Stimulated activated CD4-positive, alpha-beta T cell treated with anti-CD3 and anti-CD28 coated beads, Interleukin-1b, Interleukin-23, amount 100 ng/mL, for 4 hours (primary cell): ENCODE data around the gene KDM4C.
"Not testable (repeated sequence)": the region's sequence is repeated elsewhere in the genome, so short reads cannot be mapped to it uniquely, and the experiment has no call there.

Experiments used
- DNase-seq, 2 donors: peaks; one replicate each; pipeline ENCODE4 v3.0.0-alpha.2; 2020; ENCODE audit warnings: low read depth in 2 of 2

The KDM4C gene

DNA sequence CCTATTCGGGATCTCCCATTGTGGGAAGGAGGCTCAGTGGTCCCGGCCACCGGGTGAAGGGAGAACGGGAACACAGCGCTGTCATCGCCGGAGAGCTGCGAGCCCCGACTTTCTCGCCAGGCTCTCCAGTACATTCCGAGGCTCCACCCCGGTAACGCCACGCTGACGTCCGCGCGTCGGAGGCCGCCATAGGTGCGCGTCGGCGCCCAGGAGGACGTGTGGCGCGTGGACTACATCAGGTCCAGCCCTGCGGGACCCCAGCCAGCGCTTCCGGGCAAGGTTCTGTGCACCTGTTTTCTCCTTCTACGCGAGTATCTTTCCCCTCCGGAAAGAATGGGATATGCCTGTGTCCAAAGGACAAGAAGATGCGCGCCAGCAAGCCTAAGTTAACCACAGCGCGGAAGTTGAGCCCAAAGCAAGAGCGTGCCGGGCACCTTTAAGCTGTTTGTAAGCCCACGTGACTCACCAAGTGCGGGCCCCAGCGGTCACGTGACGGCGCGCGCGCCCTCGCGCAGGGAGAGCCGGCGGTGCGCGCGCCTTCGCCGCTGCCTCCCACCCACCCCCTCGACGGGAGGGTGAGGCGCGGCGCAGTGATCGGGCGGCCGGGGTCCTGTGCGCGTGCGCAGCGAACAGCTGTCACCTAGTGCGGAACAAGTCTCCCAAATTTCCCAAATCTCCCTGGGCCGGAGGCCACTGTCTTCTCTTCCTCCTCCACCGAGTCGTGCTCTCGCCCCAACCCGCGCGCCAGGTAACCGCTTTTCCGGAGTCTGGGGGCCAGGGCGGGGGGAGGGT is at the start of gene KDM4C:
TSS of gene KDM4C (plus strand) at position 518 of the 792 bp plus-strand sequence. CDS start 35,016 bp downstream, outside the sequence.
- peak; percentile 88 to 92 for DNase-seq

DNA sequence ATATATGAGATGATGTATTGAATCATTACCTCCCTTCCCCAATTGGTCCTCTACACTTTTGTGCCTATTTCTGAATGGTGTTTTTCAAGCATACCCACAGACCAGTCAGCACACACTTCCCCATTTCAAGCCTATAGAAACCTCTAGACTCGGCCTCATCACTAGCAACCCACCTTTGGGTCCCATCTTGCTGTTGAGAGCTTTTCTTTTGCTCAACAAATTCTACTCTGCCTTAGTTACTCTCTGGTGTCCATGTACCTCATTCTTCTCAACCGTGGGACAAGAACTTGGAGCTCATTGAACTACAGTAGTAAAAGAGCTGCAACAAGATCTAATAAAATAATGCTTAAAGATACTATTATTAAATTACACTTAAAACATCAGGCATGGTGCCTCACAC is 49.0 kb upstream of the KDM4C start:
- no peak for DNase-seq

DNA sequence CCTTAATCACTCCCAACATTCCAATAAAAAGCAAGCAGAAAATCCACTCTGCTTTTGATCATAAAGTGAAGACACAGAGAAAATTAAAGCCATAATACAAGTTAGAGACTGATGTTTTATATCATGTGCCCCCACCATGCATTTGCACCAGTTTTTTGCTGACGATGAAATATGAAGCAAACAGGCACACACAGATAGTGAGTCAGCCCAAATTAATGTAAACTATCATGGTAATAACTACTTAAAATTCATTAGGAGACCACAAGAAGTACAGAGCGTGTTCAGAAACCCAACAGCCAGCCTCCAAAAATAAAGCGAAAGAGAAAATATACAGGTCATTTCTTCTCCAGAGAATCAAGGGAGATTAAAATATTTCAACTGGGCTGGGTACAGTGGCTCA is 46.4 kb upstream of the KDM4C start:
- no peak for DNase-seq

DNA sequence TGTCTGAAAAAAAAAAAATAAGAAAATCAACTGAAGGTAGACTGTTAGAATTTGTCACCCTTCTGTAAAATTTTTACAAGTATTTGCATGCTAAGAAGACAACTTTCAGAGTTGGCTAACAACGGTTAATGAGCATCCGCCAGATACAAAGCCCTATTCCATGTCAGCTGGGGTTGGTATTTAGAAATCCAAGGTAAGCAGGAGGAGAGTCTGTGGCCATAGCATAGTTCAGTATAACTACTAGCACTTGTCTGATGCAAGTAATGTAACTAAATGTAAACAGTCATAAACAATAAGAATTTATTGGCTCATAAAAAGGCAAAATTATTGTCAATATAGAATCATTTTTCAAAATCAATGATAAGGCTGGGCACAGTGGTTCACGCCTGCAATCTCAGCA is 45.7 kb upstream of the KDM4C start:
- no peak for DNase-seq

DNA sequence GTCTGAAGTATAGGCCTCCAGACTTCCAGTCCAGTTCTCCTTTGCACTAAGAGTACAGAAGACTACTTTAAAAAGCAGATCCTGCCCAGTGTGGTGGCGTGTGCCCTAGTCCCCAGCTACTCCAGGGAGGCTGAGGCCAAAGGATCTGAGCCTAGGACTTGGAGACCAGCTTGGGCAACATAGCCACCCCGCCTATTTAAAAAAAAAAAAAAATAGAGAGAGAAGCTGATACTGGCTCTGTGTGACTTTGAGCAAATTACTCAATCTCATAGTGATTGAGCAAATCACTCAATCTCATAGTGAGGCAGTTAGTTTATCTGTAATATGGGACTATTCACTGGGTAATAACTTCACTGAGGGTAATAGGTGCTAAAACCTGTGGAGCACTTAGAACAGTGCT is 43.6 kb upstream of the KDM4C start:
- no peak for DNase-seq

DNA sequence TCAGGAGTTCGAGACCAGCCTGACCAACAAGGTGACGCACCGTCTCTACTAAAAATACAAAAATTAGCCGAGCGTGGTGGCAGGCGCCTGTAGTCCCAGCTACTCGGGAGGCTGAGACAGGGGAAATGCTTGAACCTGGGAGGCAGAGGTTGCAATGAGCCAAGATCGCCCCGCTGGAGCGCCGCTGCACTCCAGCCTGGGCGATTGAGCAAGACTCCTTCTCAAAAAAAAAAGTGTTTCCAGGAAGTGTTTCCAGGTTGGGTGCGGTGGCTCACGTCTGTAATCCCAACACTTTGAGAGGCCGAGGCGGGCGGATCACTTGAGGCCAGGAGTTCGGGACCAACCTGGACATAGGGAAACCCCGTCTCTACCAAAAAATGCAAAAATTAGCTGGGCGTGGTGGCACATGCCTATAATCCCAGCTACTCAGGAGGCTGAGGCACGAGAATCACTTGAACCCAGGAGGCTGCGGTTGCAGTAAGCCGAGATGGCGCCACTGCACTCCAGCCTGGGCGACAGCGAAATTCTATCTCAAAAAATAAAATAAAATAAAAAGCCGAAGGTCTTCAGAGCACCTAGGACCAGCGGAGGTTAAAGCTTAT is 42.5 kb upstream of the KDM4C start:
- not testable (repeated sequence) for DNase-seq

DNA sequence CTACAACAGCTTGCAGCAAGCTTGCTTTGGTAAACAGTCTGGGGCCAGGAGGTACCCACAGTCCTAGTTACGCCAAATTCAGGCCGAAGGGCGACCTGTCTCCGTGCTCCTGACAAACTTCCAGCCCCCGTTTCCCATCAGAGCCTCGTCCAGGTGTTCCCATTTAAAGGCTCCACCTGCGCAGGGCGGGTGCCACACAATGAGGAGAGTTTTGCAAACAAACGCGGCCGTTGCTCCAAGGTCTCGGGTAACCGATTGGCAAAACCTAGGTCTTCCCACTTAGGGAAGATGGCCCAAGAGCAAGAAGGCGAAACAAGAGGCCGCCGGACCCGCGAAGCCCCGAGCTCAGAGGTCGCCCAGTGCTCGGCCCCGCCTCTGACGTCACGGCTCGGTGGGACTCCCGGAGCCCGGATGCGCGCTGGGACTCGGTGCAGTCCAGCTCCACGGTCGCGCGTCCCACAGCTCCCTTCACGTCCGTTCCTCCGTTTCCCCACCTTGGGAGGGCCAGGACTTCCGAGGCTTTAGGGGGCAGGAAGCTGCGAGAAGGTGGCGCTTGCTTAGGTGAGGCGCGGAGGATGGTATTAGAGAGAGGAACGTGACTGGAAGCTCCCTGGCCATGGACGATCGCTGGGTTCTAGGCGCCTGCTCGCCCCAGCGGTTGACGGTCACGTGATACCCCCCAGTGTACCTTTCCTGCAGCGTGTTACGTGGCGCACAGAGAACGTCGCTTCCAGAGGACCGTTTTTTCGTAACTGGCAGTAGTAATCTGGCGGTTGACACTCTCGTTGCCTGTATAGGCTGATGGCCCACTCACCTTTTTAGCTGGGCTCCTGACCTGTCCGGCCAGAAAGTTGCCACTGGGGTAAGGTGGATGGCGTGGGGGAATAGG is 41.8 kb upstream of the KDM4C start:
- DNase-seq = peak; percentile 45 to 60

DNA sequence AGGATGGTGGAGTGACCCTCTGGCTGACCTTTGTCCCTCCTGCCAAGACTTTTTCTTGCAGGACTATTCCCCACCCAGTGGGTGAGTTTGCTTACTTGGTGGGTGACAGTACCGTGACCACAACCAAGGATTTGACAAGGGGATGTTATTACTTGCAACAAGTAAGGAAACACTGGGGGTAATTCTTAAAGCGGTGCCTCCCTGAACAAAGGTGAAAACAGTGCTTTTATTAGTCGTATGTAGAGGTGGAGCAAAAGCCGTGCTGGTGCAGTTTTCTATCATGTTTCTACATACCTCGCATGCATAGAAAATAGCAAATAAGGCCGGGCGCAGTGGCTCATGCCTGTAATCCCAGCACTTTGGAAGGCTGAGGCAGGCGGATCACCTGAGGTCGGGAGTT is 41.0 kb upstream of the KDM4C start:
- no peak for DNase-seq

DNA sequence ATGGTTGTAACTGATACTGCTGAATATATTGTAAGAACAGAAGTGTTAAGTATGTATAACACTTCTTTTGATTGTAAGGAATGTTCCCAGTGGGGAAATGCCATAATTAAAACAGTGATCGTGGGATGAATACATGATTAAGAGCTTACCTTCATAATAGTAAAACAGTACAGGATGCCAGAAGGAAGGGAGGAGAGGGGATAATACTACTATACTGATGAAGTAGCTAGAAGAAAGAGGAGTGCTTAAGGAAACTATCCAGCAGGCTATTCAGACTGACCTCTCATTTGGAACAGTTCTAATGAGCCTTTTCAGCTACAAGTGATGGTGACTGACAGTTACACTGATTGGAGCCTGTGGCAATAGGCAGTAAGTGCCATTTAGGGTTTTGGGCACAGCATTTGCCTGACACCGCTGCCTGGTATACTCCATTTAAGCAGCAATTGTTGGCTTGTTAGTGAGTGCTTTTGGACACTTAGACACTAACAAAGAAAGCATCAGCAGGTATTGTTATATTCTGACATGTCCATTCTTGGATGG is 33.8 kb upstream of the KDM4C start:
- no peak for DNase-seq

DNA sequence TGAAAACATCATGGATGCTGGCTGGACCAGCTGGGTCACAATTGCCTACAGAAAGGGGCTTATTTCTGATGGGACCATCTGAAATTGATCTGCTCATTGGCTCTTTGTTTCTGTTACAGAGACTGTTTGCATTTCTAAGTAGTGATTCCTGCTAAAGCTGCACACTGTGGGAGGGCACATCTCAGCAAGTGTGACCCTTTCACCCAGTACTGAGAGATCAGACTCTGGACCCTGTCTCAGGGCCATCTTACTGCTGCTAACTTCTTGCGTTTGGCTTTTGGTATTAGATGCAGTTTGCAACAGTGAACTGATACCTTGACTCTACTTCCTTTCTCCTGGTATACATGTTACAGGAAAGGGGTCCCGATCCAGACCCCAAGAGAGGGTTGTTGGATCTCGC is 24.5 kb upstream of the KDM4C start:
- DNase-seq = no peak

DNA sequence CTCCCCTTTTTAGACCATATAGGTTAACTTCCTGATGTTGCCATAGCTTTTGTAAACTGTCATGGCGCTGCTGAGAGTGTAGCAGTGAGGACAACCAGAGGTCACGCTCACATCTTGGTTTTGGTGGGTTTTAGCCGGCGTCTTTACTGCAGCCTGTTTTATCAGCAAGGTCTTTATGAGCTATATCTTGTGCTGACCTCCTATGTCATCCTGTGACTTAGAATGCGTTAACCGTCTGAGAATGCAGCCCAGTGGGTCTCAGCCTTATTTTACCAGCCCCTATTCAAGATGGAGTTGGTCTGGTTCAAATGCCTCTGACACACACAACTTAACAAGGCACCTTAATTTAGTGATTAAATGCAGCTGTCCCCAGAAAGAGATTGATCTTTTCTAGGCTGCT is 23.9 kb upstream of the KDM4C start:
- DNase-seq = no peak

DNA sequence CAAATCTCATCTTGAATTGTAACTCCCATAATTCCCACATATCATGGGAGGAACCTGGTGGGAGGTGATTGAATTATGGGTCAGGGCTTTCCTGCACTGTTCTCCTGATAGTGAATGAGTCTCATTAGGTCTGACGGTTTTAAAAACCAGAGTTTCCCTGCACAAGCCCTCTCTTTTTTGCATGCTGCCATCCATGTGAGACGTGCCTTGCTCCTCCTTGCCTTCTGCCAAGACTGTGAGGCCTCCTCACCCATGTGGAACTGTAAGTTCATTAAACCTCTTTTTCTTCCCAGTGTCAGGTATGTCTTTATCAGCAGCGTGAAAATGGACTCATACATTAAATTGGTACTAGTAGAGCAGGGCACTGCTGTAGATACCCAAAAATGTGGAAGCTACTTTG is 22.4 kb upstream of the KDM4C start:
- no peak for DNase-seq

DNA sequence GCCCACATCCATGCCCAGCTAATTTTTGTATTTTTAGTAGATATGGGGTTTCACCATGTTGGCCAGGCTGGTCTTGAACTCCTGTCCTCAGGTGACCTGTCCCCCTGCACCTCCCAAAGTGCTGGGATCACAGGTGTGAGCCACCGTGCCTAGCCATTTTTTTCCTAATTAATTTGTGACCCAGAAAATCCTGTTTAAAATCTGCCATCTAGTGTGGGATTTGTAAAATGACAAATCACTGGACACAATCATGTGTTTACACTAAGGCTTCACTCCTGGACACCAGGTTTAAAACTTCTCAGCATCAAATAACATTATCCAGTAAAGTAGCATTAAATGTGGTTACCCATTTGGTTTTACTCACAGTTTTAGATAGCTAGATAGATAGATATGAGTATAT is 18.6 kb upstream of the KDM4C start:
- DNase-seq = no peak

DNA sequence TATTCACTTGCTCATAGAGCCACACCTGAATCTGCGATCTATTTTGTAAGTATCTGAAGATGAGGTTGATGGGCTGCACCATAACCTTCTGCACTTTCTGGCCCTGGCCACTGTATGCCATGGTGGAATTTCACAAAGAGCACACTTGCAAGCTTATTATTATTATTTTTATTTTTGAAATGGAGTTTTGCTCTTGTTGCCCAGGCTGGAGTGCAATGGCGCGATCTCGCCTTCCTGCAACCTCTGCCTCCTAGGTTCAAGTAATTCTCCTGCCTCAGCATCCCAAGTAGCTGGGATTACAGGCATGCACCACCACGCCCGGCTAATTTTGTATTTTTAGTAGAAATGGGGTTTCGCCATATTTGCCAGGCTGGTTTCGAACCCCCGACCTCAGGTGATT is 8.9 kb upstream of the KDM4C start:
- DNase-seq = not testable (repeated sequence)

DNA sequence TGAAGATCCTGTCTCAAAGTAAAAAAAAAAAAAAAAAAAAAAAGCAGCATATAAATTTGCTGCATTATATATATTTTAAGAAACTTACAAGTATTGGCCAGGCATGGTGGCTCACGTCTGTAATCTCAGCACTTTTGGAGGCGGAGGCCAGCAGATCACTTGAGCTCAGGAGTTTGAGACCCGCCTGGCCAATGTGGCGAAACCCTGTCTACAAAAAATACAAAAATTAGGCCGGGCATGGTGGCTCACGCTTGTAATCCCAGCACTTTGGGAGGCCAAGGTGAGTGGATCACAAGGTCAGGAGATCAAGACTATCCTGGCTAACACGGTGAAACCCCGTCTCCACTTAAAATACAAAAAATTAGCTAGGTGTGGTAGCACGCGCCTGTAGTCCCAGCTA is 2.9 kb upstream of the KDM4C start:
- not testable (repeated sequence) for DNase-seq

DNA sequence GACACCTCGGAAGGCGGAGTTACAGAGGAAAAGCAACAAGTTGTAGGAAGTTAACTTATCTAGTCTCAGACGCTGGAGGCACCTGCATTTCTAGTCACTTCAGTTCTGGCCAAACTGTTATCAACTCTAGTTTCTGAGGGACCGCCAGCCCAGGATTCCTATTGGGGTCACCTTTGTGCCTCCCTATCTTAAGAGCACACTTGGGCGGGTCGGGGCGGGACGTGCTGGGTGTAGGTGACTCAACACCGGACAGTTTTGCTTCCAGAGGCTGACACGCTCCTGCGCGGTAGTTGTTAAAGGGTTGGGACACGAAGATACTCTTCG is 679 bp upstream of the KDM4C start:
- peak; percentile 57 to 62 for DNase-seq

DNA sequence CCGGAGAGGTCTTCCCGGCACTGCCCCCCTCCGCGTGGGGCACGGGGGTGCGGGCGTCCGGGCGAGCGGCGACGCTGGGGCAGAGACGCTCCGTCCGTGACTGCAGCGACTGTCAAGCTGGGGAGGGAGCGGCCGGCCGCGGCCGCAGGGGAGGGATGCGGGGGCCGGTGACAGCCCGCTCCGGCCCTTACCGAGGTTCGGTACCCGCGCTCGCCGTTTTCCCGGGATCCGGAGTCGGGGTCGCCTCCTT is 400 bp downstream of the KDM4C start:
- no peak for DNase-seq

DNA sequence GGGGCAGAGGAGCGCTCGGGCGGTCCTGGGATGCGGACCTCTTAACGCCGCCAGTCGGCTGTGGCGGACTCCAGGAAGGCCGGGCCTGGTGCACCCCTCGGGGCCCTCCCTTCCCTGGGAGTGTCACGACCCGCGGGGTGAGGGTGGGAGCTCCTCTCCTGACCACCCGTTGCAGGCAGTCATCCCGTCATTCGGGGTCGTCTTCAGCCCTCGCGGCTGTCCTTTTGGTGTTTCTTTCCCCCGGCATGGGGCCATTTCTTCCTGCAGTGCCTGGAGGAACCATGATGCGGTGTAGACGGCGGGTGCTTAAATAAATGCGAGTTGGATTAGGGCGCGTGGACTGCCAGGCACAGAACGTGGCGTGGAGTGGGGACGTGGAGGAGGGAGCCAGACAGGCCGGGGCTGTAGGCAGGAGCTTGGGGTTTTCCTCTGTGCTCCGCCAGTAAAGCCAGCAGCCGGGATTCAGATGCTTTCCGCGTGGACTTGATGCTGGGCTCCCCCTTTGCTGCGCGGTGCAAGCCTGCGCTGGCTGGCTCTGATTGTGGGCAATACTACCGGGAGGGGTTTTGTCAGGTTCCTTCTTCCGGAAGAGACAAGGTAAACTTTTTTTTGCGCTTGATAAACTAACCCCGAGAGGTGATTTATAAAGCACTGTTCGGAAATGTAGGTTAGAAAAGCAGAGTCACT is 868 bp downstream of the KDM4C start:
- peak; percentile 17 to 26 for DNase-seq

DNA sequence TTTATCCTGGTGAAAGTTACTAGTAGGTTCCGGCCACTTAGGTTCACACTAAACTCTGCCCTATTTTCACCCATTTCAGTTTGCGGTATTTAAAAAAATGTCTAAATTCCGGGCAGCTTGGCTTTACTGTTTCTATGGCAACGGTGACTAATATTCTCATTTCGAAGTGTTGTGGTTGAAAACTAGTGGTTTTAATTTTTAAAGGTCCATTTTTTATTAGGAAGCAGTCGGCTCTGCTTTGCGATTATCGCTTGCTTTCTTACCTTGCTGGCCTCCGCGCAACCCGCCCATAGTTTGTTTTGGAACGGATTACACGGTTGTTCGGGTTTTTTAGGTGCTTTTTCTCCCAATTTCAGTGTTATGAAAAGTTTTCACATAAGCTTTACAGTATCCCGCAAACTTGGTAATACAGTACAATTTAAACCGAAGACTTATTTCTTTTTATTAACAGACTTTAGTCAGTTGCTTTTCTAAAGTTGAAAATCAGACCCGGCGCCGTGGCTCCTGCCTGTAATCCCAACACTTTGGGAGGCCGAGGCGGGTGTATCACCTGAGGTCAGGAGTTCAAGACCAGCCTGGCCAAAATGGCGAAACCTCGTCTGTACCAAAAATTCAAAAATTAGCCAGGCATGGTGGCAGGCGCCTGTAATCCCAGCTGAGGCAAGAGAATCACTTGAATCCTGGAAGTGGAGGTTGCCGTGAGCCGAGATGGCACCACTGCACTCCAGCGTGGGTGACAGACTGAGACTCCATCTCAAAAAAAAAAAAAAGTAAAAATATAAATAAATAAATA is 1.6 kb downstream of the KDM4C start:
- DNase-seq = no peak

DNA sequence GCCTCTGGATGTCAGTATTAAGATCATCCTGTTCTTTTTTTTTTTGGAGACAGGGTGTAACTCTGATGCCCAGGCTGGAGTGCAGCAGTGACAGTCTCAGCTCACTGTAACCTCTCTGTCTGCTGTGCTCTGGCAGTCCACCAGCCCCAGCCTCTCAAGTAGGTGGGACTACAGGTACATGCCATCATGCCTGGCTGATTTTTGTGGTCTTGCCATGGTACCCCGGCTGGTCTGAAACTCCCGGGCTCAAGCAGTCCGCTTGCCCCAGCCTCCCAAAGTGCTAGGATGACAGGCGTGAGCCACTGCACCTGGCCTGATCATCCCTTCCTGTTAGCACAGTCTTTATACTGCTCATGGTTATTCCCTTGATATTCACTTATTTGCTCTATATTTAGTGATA is 3.5 kb downstream of the KDM4C start:
- no peak for DNase-seq

DNA sequence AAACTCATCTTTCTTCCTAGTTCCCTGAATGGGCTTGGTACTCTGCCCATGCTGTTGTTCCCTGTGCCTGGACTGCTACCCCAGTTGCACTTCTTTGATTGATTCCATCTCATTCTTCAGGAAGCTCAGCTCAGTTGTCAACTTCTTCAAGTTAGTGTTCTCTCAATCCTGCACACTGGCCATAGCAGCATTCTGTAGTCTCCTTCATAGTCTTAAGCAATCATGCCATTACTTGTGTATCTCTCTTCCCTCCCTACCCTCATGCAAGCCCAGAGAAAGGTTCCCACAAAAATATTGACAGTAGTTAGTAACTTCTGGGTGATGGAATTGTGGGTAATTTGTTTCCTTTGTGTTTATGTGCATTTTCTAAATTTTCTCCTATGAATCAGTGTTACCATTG is 5.5 kb downstream of the KDM4C start:
- DNase-seq = no peak
